HCT116 (cell line): Measurements from ENCODE around the gene FHIT. TPM values are rescaled to one million over a fixed set of nuclear protein-coding genes. Genes with fewer than 3 reads are reported as not detected.

ENCODE experiments used
- ATAC-seq: fragments of 200-7000 bp; cut with Tn5 transposase; 2 replicates; pipeline ENCODE4 v1.9.1; 2020; ENCODE audit warnings: mild to moderate bottlenecking, moderate library complexity
- BruUV-seq: library from RNA; stranded (reverse); fragments of 400-500 nt; replicated peaks from 2 replicates; lab custom pipeline; 2021; lab: Mats Ljungman, UMichigan
- CTCF ChIA-PET: fragments of 300-600 bp; sonication (Branson Sonifier 250); formaldehyde crosslinking; loops from one replicate; lab custom pipeline; 2021; ENCODE audit warnings: antibody characterized with exemption; lab: Charles Lee
- POLR2A ChIA-PET: fragments of 300-600, 350-600 bp; sonication (Branson Sonifier 250); formaldehyde crosslinking; loops from one replicate; lab custom pipeline; 2021; ENCODE audit warnings: antibody characterized with exemption; lab: Charles Lee
- RAD21 ChIA-PET, 2 experiments: fragments of 300-600 bp; sonication (Branson Sonifier 250); formaldehyde crosslinking; loops; one replicate each; lab custom pipeline; 2023; ENCODE audit warnings: low total read pairs in 2 of 2; ENCODE audit not compliant: uncharacterized antibody in 2 of 2, unreplicated experiment in 2 of 2, low non-redundant PET in 1 of 2; lab: Charles Lee
- DNase-seq: peaks from one replicate; pipeline ENCODE4 v3.0.0-alpha.2; 2010; ENCODE audit warnings: low read depth, low spot score
- H2AFZ ChIP-seq: fragments of 200-600 bp; shearing (Covaris generic), sonication (generic); 2 replicates; pipeline ENCODE4 v1.6.1; 2017; ENCODE audit warnings: low read depth, mixed run types, mixed read lengths, antibody characterized with exemption, low read length; ENCODE audit not compliant: poor library complexity, severe bottlenecking
- H3K27ac ChIP-seq: 2 replicates; pipeline ENCODE4 v1.5.1; 2012; ENCODE audit warnings: low read depth, low read length
- H3K27me3 ChIP-seq: fragments of 200-600 bp; sonication (generic); 2 replicates; pipeline ENCODE4 v1.6.1; 2016; ENCODE audit warnings: mixed run types, low read length, mixed read lengths; ENCODE audit not compliant: insufficient read depth
- H3K36me3 ChIP-seq, 2 experiments: fragments of 200-500 bp in 1 of 2; fragments of 200-600 bp in 1 of 2; sonication (Bioruptor generic) in 1 of 2; sonication (generic) in 1 of 2; 2 replicates each; pipeline versions ENCODE4 v1.5.1 to v1.6.1; 2014 to 2016; ENCODE audit warnings: low read length in 2 of 2, inconsistent platforms in 1 of 2, mixed read lengths in 1 of 2, mixed run types in 1 of 2; ENCODE audit not compliant: insufficient read depth in 2 of 2, control insufficient read depth in 1 of 2
- H3K4me1 ChIP-seq, 2 experiments: fragments of 200-600 bp in 1 of 2; sonication (generic) in 1 of 2; 2 replicates each; pipeline versions ENCODE4 v1.5.1 to v1.6.1; 2012 to 2017; ENCODE audit warnings: low read length in 2 of 2, inconsistent platforms in 1 of 2, mild to moderate bottlenecking in 1 of 2, mixed read lengths in 1 of 2, mixed run types in 1 of 2, moderate library complexity in 1 of 2; ENCODE audit not compliant: insufficient read depth in 2 of 2, control insufficient read depth in 1 of 2
- H3K4me2 ChIP-seq: fragments of 200-600 bp; sonication (generic); 2 replicates; pipeline ENCODE4 v1.6.1; 2017; ENCODE audit warnings: mixed run types, low read length, mixed read lengths
- H3K4me3 ChIP-seq, 2 experiments: fragments of 200-600 bp in 1 of 2; sonication (generic) in 1 of 2; replicated peaks in 1 of 2; 2 replicates each; pipeline ENCODE4 v1.5.1; 2011 to 2016; ENCODE audit warnings: low read length in 2 of 2, control low read depth in 1 of 2, low read depth in 1 of 2, mild to moderate bottlenecking in 1 of 2, mixed read lengths in 1 of 2, mixed run types in 1 of 2
- H3K79me2 ChIP-seq: fragments of 200-600 bp; sonication (generic); 2 replicates; pipeline ENCODE4 v1.6.1; 2017; ENCODE audit warnings: mild to moderate bottlenecking, mixed run types, low read length, moderate library complexity, mixed read lengths; ENCODE audit not compliant: insufficient read depth
- H3K9ac ChIP-seq: fragments of 200-600 bp; sonication (generic); 2 replicates; pipeline ENCODE4 v1.6.1; 2016; ENCODE audit warnings: low read length, mixed read lengths
- H3K9me2 ChIP-seq: fragments of 200-600 bp; sonication (generic), shearing (Covaris generic); 2 replicates; pipeline ENCODE4 v1.6.1; 2017; ENCODE audit warnings: mixed run types, mild to moderate bottlenecking, moderate library complexity; ENCODE audit not compliant: insufficient read depth
- H3K9me3 ChIP-seq, 2 experiments: fragments of 200-500 bp in 1 of 2; fragments of 200-600 bp in 1 of 2; sonication (Bioruptor generic) in 1 of 2; sonication (generic) in 1 of 2; 2 replicates each; pipeline ENCODE4 v1.6.1; 2014 to 2017; ENCODE audit warnings: low read length in 2 of 2, mixed read lengths in 2 of 2, inconsistent platforms in 1 of 2, low read depth in 1 of 2, mild to moderate bottlenecking in 1 of 2, mixed run types in 1 of 2, moderate library complexity in 1 of 2; ENCODE audit not compliant: control insufficient read depth in 1 of 2, insufficient read depth in 1 of 2
- H4K20me1 ChIP-seq: fragments of 200-600 bp; sonication (generic), shearing (Covaris generic); 2 replicates; pipeline ENCODE4 v1.6.1; 2017; ENCODE audit warnings: mixed run types, mild to moderate bottlenecking, moderate library complexity; ENCODE audit not compliant: insufficient read depth
- CEBPB ChIP-seq: IDR thresholded peaks from 2 replicates; pipeline ENCODE4 v1.6.1; 2012; ENCODE audit warnings: low read depth
- FOSL1 ChIP-seq: IDR thresholded peaks from 2 replicates; pipeline ENCODE4 v1.6.1; 2012; ENCODE audit warnings: low read depth
- SIN3A ChIP-seq: IDR thresholded peaks from 2 replicates; pipeline ENCODE4 v1.6.1; 2012; ENCODE audit warnings: low read depth
- SP1 ChIP-seq: IDR thresholded peaks from 2 replicates; pipeline ENCODE4 v1.6.1; 2012; ENCODE audit warnings: low read depth
- ZFX ChIP-seq: fragments of 450-650 bp; IDR thresholded peaks from 2 replicates; pipeline ENCODE4 v1.6.1; 2017
- intact Hi-C: fragments of 100-400 bp; cut with micrococcal nuclease; formaldehyde crosslinking; loops from 2 replicates; pipeline ENCODE4 v1.10.0; 2022
- total RNA-seq: library from RNA; stranded (reverse); gene quantifications from one replicate; pipeline ENCODE4 v1.2.1, GENCODE V29; 2021; ENCODE audit not compliant: unreplicated experiment
- TF ChIP-seq, protein P1 (sequence below): IDR thresholded peaks from 2 replicates; pipeline ENCODE4 v1.6.1; 2012; ENCODE audit warnings: low read depth
- TF ChIP-seq, protein P2 (sequence below): IDR thresholded peaks from 2 replicates; pipeline ENCODE4 v1.6.1; 2011; ENCODE audit warnings: mild to moderate bottlenecking, low read length, moderate library complexity; ENCODE audit not compliant: insufficient replicate concordance; ENCODE audit errors: extremely low read depth
- TF ChIP-seq, protein P3 (sequence below), 3 experiments: fragments of 200-600 bp in 1 of 3; sonication (generic) in 1 of 3; IDR thresholded peaks in 2 of 3; conservative IDR thresholded peaks in 1 of 3; 2 replicates each; pipeline ENCODE4 v1.5.1; 2012 to 2017; ENCODE audit warnings: low read depth in 2 of 3, low read length in 2 of 3, antibody characterized with exemption in 1 of 3, borderline replicate concordance in 1 of 3, control low read depth in 1 of 3, mild to moderate bottlenecking in 1 of 3, mixed read lengths in 1 of 3, mixed run types in 1 of 3, moderate library complexity in 1 of 3; ENCODE audit not compliant: insufficient read depth in 1 of 3

Gene FHIT
- total RNA-seq, 1 experiment from 2014 or later = 20.1 TPM

DNA sequence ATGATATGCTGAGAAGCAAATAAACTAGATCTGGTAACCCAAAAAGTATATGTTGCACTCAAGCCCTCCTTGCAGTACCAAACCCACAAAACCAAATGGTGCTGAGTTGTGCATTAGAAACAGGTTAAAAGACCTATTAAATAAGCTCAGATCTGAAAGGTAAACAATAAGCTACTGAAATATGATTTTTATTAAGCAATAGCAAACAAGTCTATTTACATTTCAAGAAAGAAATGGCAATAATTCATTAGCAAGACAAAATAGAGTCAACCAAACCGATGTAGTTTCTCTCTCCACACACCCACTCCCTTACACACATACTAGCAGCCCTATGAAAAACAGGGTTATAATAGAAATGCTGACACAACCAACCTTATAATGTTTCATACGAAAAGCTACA, 760.3 kb downstream of the FHIT start (continued):
- TF ChIP-seq, protein P1, sequence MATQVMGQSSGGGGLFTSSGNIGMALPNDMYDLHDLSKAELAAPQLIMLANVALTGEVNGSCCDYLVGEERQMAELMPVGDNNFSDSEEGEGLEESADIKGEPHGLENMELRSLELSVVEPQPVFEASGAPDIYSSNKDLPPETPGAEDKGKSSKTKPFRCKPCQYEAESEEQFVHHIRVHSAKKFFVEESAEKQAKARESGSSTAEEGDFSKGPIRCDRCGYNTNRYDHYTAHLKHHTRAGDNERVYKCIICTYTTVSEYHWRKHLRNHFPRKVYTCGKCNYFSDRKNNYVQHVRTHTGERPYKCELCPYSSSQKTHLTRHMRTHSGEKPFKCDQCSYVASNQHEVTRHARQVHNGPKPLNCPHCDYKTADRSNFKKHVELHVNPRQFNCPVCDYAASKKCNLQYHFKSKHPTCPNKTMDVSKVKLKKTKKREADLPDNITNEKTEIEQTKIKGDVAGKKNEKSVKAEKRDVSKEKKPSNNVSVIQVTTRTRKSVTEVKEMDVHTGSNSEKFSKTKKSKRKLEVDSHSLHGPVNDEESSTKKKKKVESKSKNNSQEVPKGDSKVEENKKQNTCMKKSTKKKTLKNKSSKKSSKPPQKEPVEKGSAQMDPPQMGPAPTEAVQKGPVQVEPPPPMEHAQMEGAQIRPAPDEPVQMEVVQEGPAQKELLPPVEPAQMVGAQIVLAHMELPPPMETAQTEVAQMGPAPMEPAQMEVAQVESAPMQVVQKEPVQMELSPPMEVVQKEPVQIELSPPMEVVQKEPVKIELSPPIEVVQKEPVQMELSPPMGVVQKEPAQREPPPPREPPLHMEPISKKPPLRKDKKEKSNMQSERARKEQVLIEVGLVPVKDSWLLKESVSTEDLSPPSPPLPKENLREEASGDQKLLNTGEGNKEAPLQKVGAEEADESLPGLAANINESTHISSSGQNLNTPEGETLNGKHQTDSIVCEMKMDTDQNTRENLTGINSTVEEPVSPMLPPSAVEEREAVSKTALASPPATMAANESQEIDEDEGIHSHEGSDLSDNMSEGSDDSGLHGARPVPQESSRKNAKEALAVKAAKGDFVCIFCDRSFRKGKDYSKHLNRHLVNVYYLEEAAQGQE = no peak
- no peak for TF ChIP-seq FOSL1
- TF ChIP-seq ZFX = no peak
- TF ChIP-seq, protein P2, sequence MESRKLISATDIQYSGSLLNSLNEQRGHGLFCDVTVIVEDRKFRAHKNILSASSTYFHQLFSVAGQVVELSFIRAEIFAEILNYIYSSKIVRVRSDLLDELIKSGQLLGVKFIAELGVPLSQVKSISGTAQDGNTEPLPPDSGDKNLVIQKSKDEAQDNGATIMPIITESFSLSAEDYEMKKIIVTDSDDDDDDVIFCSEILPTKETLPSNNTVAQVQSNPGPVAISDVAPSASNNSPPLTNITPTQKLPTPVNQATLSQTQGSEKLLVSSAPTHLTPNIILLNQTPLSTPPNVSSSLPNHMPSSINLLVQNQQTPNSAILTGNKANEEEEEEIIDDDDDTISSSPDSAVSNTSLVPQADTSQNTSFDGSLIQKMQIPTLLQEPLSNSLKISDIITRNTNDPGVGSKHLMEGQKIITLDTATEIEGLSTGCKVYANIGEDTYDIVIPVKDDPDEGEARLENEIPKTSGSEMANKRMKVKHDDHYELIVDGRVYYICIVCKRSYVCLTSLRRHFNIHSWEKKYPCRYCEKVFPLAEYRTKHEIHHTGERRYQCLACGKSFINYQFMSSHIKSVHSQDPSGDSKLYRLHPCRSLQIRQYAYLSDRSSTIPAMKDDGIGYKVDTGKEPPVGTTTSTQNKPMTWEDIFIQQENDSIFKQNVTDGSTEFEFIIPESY = no peak

DNA sequence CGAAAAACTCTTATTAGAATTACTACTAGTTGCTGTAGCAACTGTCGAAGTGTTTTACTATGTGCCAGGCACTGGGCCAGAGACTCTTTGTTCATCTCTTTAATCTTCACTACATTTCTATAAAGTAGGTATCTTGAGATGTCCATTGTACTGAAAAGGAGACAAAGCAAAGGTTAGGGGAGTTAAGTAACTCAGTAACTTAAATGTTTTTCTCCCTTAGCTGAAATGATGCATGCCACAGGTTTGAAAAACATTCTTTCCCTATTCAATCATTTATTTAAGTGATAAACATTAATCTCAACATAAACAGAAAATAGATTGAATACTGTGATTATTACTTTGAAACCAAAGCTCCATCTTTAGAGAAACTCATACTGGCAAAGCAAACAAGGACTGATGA, 776.2 kb downstream of the FHIT start:
- H3K9me3 ChIP-seq = no peaks in the 10 kb centered on the region
- TF ChIP-seq SIN3A (no peak), FOSL1 (no peak), CEBPB (no peak), SP1 (no peak)
- TF ChIP-seq, protein P3, sequence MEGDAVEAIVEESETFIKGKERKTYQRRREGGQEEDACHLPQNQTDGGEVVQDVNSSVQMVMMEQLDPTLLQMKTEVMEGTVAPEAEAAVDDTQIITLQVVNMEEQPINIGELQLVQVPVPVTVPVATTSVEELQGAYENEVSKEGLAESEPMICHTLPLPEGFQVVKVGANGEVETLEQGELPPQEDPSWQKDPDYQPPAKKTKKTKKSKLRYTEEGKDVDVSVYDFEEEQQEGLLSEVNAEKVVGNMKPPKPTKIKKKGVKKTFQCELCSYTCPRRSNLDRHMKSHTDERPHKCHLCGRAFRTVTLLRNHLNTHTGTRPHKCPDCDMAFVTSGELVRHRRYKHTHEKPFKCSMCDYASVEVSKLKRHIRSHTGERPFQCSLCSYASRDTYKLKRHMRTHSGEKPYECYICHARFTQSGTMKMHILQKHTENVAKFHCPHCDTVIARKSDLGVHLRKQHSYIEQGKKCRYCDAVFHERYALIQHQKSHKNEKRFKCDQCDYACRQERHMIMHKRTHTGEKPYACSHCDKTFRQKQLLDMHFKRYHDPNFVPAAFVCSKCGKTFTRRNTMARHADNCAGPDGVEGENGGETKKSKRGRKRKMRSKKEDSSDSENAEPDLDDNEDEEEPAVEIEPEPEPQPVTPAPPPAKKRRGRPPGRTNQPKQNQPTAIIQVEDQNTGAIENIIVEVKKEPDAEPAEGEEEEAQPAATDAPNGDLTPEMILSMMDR (IDR thresholded peaks at IDR 0.05 in 2 of 3, conservative IDR thresholded peaks at IDR 0.05 in 1 of 3; ENCODE audit: borderline replicate concordance in 1 of 3, insufficient read depth in 1 of 3, low read depth in 2 of 3, low read length in 2 of 3) = no peak
- TF ChIP-seq, protein P1 = no peak
- TF ChIP-seq, all 23 proteins: peak for 0
- no peak overlapping the region for H3K27ac ChIP-seq
- no peak overlapping the region for H3K9ac ChIP-seq
- no peaks in the 10 kb centered on the region for H3K79me2 ChIP-seq
- H3K4me2 ChIP-seq = no peak overlapping the region
- RAD21 ChIA-PET = no interaction called here
- POLR2A ChIA-PET = no interaction called here
- ATAC-seq = no peak
- no peak for DNase-seq
- intact Hi-C loops = no loop called here
- H4K20me1 ChIP-seq = no peaks in the 10 kb centered on the region
- no TSS peak for BruUV-seq
- H3K4me3 ChIP-seq = no peak overlapping the region
- H3K9me2 ChIP-seq = no peaks in the 10 kb centered on the region
- no peak overlapping the region for H2AFZ ChIP-seq
- H3K27me3 ChIP-seq = no peaks in the 10 kb centered on the region
- no peaks in the 10 kb centered on the region for H3K4me1 ChIP-seq
- CTCF ChIA-PET = no interaction called here
- no peaks in the 10 kb centered on the region for H3K36me3 ChIP-seq
